Esophagus squamous epithelium (tissue), 4 donors: ENCODE measurements around the gene INSL3.

Experiments used
- POLR2A ChIP-seq, 4 donors: fragments of 450-650 bp; IDR thresholded peaks; one replicate each; pipeline ENCODE4 v1.6.1; 2017; ENCODE audit warnings: antibody characterized with exemption in 4 of 4, mild to moderate bottlenecking in 4 of 4, moderate library complexity in 3 of 4
- TF ChIP-seq, protein P1 (sequence below), 6 experiments: fragments of 450-650 bp in 4 of 6; fragments of 200-600 bp in 2 of 6; sonication (generic) in 2 of 6; IDR thresholded peaks; one replicate each; pipeline ENCODE4 v1.5.1; 2016 to 2019; ENCODE audit warnings: antibody characterized with exemption in 6 of 6, mild to moderate bottlenecking in 4 of 6, moderate library complexity in 4 of 6

DNA sequence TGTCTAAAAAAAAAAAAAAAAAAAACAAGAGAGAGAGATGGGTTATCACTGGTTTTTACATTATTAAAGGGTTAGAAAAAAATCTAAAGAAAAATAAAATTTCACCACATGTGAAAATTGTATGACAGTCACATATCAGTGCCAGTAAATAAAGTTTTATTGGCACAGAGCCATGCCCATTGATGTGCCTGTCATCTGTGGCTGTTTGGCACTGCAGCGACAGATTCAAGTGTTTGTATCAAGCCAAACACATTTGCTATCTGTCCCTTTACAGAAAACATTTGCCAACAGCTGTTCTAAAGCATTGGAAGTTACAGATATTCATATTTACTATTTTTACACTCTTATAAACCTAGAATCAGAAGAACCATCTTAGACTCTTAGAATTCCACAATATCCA, 53.8 kb downstream of the INSL3 start:
- TF ChIP-seq, protein P1, sequence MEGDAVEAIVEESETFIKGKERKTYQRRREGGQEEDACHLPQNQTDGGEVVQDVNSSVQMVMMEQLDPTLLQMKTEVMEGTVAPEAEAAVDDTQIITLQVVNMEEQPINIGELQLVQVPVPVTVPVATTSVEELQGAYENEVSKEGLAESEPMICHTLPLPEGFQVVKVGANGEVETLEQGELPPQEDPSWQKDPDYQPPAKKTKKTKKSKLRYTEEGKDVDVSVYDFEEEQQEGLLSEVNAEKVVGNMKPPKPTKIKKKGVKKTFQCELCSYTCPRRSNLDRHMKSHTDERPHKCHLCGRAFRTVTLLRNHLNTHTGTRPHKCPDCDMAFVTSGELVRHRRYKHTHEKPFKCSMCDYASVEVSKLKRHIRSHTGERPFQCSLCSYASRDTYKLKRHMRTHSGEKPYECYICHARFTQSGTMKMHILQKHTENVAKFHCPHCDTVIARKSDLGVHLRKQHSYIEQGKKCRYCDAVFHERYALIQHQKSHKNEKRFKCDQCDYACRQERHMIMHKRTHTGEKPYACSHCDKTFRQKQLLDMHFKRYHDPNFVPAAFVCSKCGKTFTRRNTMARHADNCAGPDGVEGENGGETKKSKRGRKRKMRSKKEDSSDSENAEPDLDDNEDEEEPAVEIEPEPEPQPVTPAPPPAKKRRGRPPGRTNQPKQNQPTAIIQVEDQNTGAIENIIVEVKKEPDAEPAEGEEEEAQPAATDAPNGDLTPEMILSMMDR (IDR thresholded peaks at IDR 0.05) = no peak
- no peak for TF ChIP-seq POLR2A (IDR thresholded peaks at IDR 0.05)
